Calu3 (cell line): ENCODE measurements around the gene KDM3A. TPM values are rescaled to one million over a fixed set of nuclear protein-coding genes. Genes with fewer than 3 reads are reported as not detected.
A peak's percentile ranks its signal among the peaks of the same experiment; 100 is the strongest.

Experiments used
- Bru-seq: library from RNA; stranded (reverse); fragments of 400-500 nt; gene quantifications from one replicate; lab custom pipeline; 2021; lab: Mats Ljungman, UMichigan
- BruChase-seq, 2 experiments: library from RNA; stranded (reverse); fragments of 400-500 nt; gene quantifications; one replicate each; lab custom pipeline; 2021; lab: Mats Ljungman, UMichigan
- BruUV-seq: library from RNA; stranded (reverse); fragments of 400-500 nt; replicated peaks from 2 replicates; lab custom pipeline; 2021; lab: Mats Ljungman, UMichigan
- CTCF ChIA-PET: fragments of 300-600 bp; sonication (Branson Sonifier 250); formaldehyde crosslinking; loops from one replicate; lab custom pipeline; 2022; ENCODE audit warnings: antibody characterized with exemption; lab: Charles Lee
- DNase-seq: peaks from one replicate; pipeline ENCODE4 v3.0.0; 2022
- H3K27ac Mint-ChIP-seq: one replicate; pipeline ENCODE4 v1.8.0; 2022; ENCODE audit warnings: mixed read lengths; ENCODE audit not compliant: unreplicated experiment
- H3K27me3 Mint-ChIP-seq: one replicate; pipeline ENCODE4 v1.8.0; 2022; ENCODE audit warnings: mixed read lengths; ENCODE audit not compliant: unreplicated experiment
- H3K36me3 Mint-ChIP-seq: one replicate; pipeline ENCODE4 v1.8.0; 2022; ENCODE audit warnings: mild to moderate bottlenecking, moderate library complexity, mixed read lengths; ENCODE audit not compliant: insufficient read depth, unreplicated experiment
- H3K4me1 Mint-ChIP-seq: one replicate; pipeline ENCODE4 v1.8.0; 2022; ENCODE audit warnings: mild to moderate bottlenecking, low read depth, mixed read lengths; ENCODE audit not compliant: unreplicated experiment
- H3K4me3 Mint-ChIP-seq: one replicate; pipeline ENCODE4 v1.8.0; 2022; ENCODE audit warnings: mild to moderate bottlenecking, low read depth, moderate library complexity, mixed read lengths; ENCODE audit not compliant: unreplicated experiment
- H3K9me3 Mint-ChIP-seq: one replicate; pipeline ENCODE4 v1.8.0; 2022; ENCODE audit warnings: low read depth, mixed read lengths; ENCODE audit not compliant: unreplicated experiment
- intact Hi-C: fragments of 100-400 bp; cut with micrococcal nuclease; formaldehyde crosslinking; loops from one replicate; pipeline ENCODE4 v1.10.0; 2022; ENCODE audit not compliant: unreplicated experiment
- long read RNA-seq: library from polyadenylated mRNA; stranded (forward); transcript quantifications from one replicate; pipeline ENCODE4 v2.0.0, GENCODE V29; 2022
- total RNA-seq: library from RNA; stranded (reverse); gene quantifications from 2 replicates; pipeline ENCODE4 v1.2.3, GENCODE V29; 2022
- TF ChIP-seq, protein P1 (sequence below): fragments of 200-600 bp; IDR thresholded peaks from one replicate; pipeline ENCODE4 v1.8.0; 2022; ENCODE audit warnings: antibody characterized with exemption; ENCODE audit not compliant: unreplicated experiment

The KDM3A gene, protein sequence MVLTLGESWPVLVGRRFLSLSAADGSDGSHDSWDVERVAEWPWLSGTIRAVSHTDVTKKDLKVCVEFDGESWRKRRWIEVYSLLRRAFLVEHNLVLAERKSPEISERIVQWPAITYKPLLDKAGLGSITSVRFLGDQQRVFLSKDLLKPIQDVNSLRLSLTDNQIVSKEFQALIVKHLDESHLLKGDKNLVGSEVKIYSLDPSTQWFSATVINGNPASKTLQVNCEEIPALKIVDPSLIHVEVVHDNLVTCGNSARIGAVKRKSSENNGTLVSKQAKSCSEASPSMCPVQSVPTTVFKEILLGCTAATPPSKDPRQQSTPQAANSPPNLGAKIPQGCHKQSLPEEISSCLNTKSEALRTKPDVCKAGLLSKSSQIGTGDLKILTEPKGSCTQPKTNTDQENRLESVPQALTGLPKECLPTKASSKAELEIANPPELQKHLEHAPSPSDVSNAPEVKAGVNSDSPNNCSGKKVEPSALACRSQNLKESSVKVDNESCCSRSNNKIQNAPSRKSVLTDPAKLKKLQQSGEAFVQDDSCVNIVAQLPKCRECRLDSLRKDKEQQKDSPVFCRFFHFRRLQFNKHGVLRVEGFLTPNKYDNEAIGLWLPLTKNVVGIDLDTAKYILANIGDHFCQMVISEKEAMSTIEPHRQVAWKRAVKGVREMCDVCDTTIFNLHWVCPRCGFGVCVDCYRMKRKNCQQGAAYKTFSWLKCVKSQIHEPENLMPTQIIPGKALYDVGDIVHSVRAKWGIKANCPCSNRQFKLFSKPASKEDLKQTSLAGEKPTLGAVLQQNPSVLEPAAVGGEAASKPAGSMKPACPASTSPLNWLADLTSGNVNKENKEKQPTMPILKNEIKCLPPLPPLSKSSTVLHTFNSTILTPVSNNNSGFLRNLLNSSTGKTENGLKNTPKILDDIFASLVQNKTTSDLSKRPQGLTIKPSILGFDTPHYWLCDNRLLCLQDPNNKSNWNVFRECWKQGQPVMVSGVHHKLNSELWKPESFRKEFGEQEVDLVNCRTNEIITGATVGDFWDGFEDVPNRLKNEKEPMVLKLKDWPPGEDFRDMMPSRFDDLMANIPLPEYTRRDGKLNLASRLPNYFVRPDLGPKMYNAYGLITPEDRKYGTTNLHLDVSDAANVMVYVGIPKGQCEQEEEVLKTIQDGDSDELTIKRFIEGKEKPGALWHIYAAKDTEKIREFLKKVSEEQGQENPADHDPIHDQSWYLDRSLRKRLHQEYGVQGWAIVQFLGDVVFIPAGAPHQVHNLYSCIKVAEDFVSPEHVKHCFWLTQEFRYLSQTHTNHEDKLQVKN (N-terminal part only)
- total RNA-seq, result 35.5 and 37.8 TPM in 2 replicates
- Bru-seq, nascent RNA, result percentile 84 among the genes with signal in this experiment
- percentile 74 among the genes with signal in this experiment for BruChase-seq, experiment 1, labeled RNA remaining after a 6-hour chase
- BruChase-seq, experiment 2, labeled RNA remaining after a 2-hour chase, result percentile 79 among the genes with signal in this experiment
- long read RNA-seq, full-length matches to known transcripts, result 6 of 10 reads
- long read RNA-seq, partial matches to known transcripts, result 1 of 10 reads
- long read RNA-seq, other reads (novel, unspliced or antisense), result 3 of 10 reads

DNA sequence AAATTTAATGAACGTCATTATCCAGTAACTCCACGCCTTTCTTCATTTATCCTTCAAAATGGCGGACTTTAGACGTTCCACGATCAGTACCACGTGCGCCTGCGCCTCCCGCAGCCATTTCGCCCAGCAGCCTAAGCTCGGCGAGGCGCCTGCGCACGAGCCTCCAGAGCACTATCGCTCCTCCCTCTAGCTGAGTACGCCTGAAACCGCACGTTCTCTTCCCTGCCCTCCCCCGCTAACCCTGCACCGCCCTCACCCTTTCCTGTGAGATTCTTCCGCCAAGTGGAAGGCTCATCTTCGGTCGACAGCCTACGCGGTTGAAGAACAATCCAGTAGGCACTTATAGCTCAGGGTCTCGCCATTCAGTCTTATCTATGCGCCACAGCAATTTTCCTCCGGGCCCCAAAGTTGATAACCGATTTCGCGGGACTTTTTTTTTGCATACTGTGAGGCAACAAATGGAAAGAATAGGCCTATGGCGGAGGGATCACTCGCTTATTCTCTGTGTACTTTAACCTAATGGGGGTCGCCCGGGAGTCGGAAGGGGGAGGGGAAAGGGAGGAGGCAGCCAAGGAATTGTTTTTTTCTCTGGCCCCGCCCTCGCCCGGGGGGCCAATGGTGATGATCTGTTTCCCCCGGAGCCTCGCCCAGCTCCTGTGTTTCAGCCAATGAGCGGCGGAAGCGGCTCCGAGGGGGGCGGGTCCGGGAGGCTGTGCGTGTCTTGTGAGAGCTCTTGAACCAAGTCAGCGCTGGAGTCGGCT is at the start of gene KDM3A:
Gene KDM3A, plus strand, starts transcription at position 741 of the 761 bp plus-strand sequence. CDS start 677 bp downstream, outside the sequence.
- TF ChIP-seq, protein P1, sequence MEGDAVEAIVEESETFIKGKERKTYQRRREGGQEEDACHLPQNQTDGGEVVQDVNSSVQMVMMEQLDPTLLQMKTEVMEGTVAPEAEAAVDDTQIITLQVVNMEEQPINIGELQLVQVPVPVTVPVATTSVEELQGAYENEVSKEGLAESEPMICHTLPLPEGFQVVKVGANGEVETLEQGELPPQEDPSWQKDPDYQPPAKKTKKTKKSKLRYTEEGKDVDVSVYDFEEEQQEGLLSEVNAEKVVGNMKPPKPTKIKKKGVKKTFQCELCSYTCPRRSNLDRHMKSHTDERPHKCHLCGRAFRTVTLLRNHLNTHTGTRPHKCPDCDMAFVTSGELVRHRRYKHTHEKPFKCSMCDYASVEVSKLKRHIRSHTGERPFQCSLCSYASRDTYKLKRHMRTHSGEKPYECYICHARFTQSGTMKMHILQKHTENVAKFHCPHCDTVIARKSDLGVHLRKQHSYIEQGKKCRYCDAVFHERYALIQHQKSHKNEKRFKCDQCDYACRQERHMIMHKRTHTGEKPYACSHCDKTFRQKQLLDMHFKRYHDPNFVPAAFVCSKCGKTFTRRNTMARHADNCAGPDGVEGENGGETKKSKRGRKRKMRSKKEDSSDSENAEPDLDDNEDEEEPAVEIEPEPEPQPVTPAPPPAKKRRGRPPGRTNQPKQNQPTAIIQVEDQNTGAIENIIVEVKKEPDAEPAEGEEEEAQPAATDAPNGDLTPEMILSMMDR, result no peak
- H3K4me3 Mint-ChIP-seq, result peak within 1 kb of the TSS; percentile 79
- no peaks in the 10 kb centered on the region for H3K27me3 Mint-ChIP-seq
- H3K4me1 Mint-ChIP-seq, result peaks cover 26% of the 10 kb centered on the region
- intact Hi-C loops, result loop anchor here (5.0 to 10.0 kb wide), 2 partner anchors 44 to 264 kb away; no protein-coding TSS in a partner anchor
- BruUV-seq, result no TSS peak
- peaks cover 33% of the 10 kb centered on the region for H3K36me3 Mint-ChIP-seq
- H3K27ac Mint-ChIP-seq, result peak within 1 kb of the TSS; percentile 96
- CTCF ChIA-PET, result interaction anchor here (1.1 to 1.6 kb wide), 4 partner anchors 13 to 47 kb away, joined by 3 to 12 read pairs (median 6); no protein-coding TSS in a partner anchor
- DNase-seq, result peak; percentile 99
- H3K9me3 Mint-ChIP-seq, result peaks cover 8% of the 10 kb centered on the region

DNA sequence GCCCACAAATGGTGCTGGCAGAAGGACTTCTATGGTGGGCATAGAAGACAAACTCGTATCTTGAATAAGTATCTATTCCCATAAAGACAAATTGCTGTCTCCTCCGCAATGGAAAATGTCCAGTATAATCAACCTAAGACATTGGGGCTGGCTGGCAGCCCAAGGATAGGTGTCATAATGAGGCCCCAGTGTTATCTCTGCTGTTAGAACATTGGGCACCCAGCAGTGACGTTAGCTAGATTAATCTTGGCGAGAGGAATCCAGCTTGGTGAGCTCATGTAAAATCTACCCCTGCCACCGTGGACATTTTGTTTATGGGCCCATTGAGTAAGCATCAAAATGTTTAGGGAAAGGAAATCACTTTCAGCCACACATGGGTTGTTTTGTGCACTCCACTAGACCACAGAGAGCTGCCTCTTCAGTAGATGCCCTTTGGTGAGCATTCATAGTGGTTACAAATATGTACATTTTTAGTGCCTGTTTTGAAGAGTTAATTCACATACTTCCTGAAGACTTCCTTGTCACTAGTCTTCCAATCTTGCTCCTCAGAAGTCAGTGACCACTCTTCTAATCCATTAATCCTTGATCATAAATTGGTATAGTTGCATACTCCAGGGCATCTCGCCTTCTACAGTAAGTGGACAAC is 48.2 kb upstream of the KDM3A start:
- TF ChIP-seq, protein P1, result no peak
- CTCF ChIA-PET, result interaction anchor here (0.6 to 1.5 kb wide), 4 partner anchors 8 to 172 kb away, joined by 3 to 4 read pairs (median 4); partner anchors contain the start of gene KDM3A
- intact Hi-C loops, result no loop called here
- Mint-ChIP-seq H3K4me3 (no peak overlapping the region), H3K36me3 (no peaks in the 10 kb centered on the region), H3K27ac (peak overlapping the region; percentile 4), H3K9me3 (peaks cover 3% of the 10 kb centered on the region), H3K4me1 (peaks cover 24% of the 10 kb centered on the region), H3K27me3 (no peaks in the 10 kb centered on the region)
- DNase-seq, result no peak
- no TSS peak for BruUV-seq

DNA sequence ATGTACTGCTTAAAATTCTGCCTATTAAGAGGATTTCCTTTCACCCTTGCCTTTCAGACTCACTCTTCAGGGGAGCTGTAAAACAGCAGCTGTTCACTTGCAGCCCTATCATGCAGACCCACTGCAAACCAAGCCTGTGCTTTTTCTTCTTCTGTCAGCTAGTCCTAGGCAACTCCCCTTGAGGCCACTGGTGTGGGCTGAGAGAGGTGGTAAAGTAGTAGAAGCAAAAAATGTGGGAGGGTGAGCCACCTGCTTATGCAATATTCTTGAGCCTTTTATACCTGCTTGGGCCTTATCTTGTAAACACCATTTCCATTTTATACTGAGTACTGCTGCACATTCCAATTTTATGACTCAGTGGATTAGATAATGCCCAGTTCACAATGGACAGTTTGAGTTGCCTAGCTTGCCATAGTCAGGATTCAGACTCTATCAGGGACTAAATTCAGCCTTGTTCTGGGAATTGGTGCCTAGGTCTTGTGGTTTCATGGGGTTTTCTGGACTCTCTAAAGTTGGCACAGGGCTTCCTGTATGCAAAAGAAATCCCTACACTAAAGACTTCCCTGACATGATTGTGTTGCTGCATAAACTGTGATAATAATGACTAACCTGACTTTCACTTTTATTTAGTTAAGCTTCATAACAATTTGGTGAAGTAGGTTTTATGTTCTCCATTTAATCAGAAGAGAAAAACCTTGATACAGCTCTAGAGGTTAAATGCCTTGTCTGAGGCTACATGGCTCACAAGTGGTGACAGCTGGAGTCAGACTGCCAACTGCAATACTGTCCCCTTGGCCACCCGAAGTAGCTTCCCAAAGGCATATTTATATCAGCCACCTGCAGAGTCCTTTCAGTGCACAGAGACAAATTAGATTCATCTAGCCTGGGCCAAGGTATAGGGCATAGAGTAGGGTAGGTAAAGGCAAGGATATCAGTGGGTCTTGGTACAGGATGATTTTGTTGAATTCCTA is 47.4 kb upstream of the KDM3A start:
- H3K4me3 Mint-ChIP-seq, result no peak overlapping the region
- DNase-seq, result peak; percentile 45
- BruUV-seq, result no TSS peak
- CTCF ChIA-PET, result interaction anchor here (0.6 to 1.5 kb wide), 6 partner anchors 9 to 173 kb away, joined by 3 to 5 read pairs (median 4); partner anchors contain the start of gene KDM3A
- H3K4me1 Mint-ChIP-seq, result peaks cover 24% of the 10 kb centered on the region
- H3K27ac Mint-ChIP-seq, result peak overlapping the region; percentile 4
- H3K36me3 Mint-ChIP-seq, result no peaks in the 10 kb centered on the region
- TF ChIP-seq, protein P1, result no peak
- peaks cover 4% of the 10 kb centered on the region for H3K9me3 Mint-ChIP-seq
- intact Hi-C loops, result no loop called here
- H3K27me3 Mint-ChIP-seq, result no peaks in the 10 kb centered on the region
